SK-N-SH (cell line): ENCODE measurements around the gene KNCN.

ENCODE experiments used
- MXI1 ChIP-seq: IDR thresholded peaks from 2 replicates; pipeline ENCODE4 v1.6.1; 2012; ENCODE audit warnings: mild to moderate bottlenecking, low read depth, low read length, improper control_type of control experiment
- YY1 ChIP-seq: IDR thresholded peaks from 2 replicates; pipeline ENCODE4 v1.4.0; 2012; ENCODE audit warnings: low read depth, mild to moderate bottlenecking
- TF ChIP-seq, protein P1 (sequence below): fragments of 150-350 bp; IDR thresholded peaks from 2 replicates; pipeline ENCODE4 v1.6.1; 2016; ENCODE audit warnings: mild to moderate bottlenecking, low read depth, low read length

DNA sequence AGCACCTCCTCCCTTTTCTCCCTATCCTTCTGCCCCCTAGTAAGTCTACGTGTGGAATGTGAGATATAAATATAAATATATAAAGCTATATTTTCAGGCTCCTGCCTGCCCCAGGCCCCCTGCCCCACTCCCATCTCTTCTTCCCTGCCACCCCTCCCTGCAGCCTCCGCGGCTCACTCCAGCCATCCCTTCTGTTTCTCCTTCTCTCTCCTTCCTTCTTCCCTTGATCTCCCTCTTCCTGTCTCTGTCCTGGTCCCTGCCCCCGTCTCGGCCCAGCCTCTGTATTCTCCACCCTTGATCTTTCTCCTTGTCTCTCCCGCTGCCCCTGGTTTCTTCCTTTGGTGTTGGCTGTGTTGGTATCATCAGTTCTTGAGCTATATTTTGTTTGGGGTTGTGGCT, 38.7 kb downstream of the KNCN start:
- TF ChIP-seq YY1 (no peak), MXI1 (no peak)
- TF ChIP-seq, protein P1, sequence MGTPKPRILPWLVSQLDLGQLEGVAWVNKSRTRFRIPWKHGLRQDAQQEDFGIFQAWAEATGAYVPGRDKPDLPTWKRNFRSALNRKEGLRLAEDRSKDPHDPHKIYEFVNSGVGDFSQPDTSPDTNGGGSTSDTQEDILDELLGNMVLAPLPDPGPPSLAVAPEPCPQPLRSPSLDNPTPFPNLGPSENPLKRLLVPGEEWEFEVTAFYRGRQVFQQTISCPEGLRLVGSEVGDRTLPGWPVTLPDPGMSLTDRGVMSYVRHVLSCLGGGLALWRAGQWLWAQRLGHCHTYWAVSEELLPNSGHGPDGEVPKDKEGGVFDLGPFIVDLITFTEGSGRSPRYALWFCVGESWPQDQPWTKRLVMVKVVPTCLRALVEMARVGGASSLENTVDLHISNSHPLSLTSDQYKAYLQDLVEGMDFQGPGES, result no peak
